Endothelial cell of umbilical vein (primary cell): ENCODE data around the gene JPH2. TPM values are rescaled to one million over a fixed set of nuclear protein-coding genes. Genes with fewer than 3 reads are reported as not detected.

Source experiments
- BruUV-seq: library from RNA; stranded (reverse); fragments of 400-500 nt; replicated peaks from 2 replicates; lab custom pipeline; 2021; lab: Mats Ljungman, UMichigan
- CTCF ChIA-PET: fragments of 300-600, 350-600 bp; sonication (Branson Sonifier 250); formaldehyde crosslinking; loops from one replicate; lab custom pipeline; 2021; ENCODE audit warnings: antibody characterized with exemption, inconsistent platforms; lab: Charles Lee
- POLR2A ChIA-PET: fragments of 300-600, 350-600 bp; sonication (Branson Sonifier 250); formaldehyde crosslinking; loops from one replicate; lab custom pipeline; 2021; ENCODE audit warnings: antibody characterized with exemption, inconsistent platforms; lab: Charles Lee
- DNase-seq: peaks from one replicate; pipeline ENCODE4 v3.0.0-alpha.2; 2011; ENCODE audit warnings: low read depth, low spot score
- FAIRE-seq: peaks from 2 replicates; lab custom pipeline; 2011; peaks lifted over from hg19 to GRCh38; lab: Jason Lieb, UNC
- H2AFZ ChIP-seq: 2 replicates; pipeline ENCODE4 v1.6.0; 2012; ENCODE audit warnings: low read depth, low read length, control low read depth, inconsistent platforms
- H3K27ac ChIP-seq: 2 replicates; pipeline ENCODE4 v1.5.1; 2011; ENCODE audit warnings: low read depth, mild to moderate bottlenecking, control low read depth, low read length, moderate library complexity; ENCODE audit not compliant: insufficient read depth
- H3K27me3 ChIP-seq, 2 experiments: 2 replicates each; pipeline versions ENCODE4 v1.6.0 to v1.6.1; 2011; ENCODE audit warnings: low read length in 2 of 2, mixed read lengths in 1 of 2; ENCODE audit not compliant: control insufficient read depth in 2 of 2, insufficient read depth in 2 of 2
- H3K36me3 ChIP-seq, 2 experiments: 2 replicates in 1 of 2; 3 replicates in 1 of 2; pipeline ENCODE4 v1.5.1; 2011; ENCODE audit warnings: low read length in 2 of 2, mild to moderate bottlenecking in 1 of 2, moderate library complexity in 1 of 2; ENCODE audit not compliant: control insufficient read depth in 2 of 2, insufficient read depth in 2 of 2; ENCODE audit errors: extremely low read depth in 1 of 2
- H3K4me1 ChIP-seq: 3 replicates; pipeline ENCODE4 v1.5.1; 2011; ENCODE audit warnings: mild to moderate bottlenecking, low read length; ENCODE audit not compliant: control insufficient read depth, insufficient read depth; ENCODE audit errors: extremely low read depth
- H3K4me2 ChIP-seq: 2 replicates; pipeline ENCODE4 v1.6.1; 2011; ENCODE audit warnings: low read length, control low read depth, mixed read lengths; ENCODE audit not compliant: insufficient read depth
- H3K4me3 ChIP-seq, 3 experiments: fragments of 200-600 bp in 1 of 3; sonication (generic), shearing (Covaris generic) in 1 of 3; replicated peaks in 1 of 3; 2 replicates each; pipeline ENCODE4 v1.5.1; 2011 to 2016; ENCODE audit warnings: control low read depth in 3 of 3, low read length in 3 of 3, mild to moderate bottlenecking in 2 of 3, inconsistent platforms in 1 of 3, low read depth in 1 of 3, moderate library complexity in 1 of 3; ENCODE audit not compliant: insufficient read depth in 1 of 3
- H3K79me2 ChIP-seq: 2 replicates; pipeline ENCODE4 v1.6.0; 2012; ENCODE audit warnings: low read length, inconsistent platforms; ENCODE audit not compliant: control insufficient read depth, insufficient read depth
- H3K9ac ChIP-seq: replicated peaks from 2 replicates; pipeline ENCODE3; 2011; ENCODE audit warnings: low read length, control low read depth; ENCODE audit not compliant: insufficient read depth; ENCODE audit errors: extremely low read depth
- H3K9me1 ChIP-seq: replicated peaks from 3 replicates; pipeline ENCODE4 v1.6.0; 2011; ENCODE audit warnings: mild to moderate bottlenecking, low read length; ENCODE audit not compliant: control insufficient read depth, insufficient read depth; ENCODE audit errors: extremely low read depth
- H3K9me3 ChIP-seq: replicated peaks from 2 replicates; pipeline ENCODE4 v1.5.1; 2012; ENCODE audit warnings: low read length, inconsistent platforms; ENCODE audit not compliant: control insufficient read depth, insufficient read depth
- H4K20me1 ChIP-seq: replicated peaks from 2 replicates; pipeline ENCODE3; 2011; ENCODE audit warnings: mild to moderate bottlenecking, low read length; ENCODE audit not compliant: control insufficient read depth, insufficient read depth; ENCODE audit errors: extremely low read depth
- CTCF ChIP-seq, 2 donors: IDR thresholded peaks; 1 replicate in 1 of 2; 2 replicates in 1 of 2; pipeline ENCODE4 v1.5.1; 2011; ENCODE audit warnings: low read length in 2 of 2, mild to moderate bottlenecking in 2 of 2, moderate library complexity in 2 of 2, control low read depth in 1 of 2, inconsistent platforms in 1 of 2, low read depth in 1 of 2; ENCODE audit not compliant: insufficient read depth in 1 of 2; ENCODE audit errors: extremely low read depth in 1 of 2
- EZH2 ChIP-seq: IDR thresholded peaks from 2 replicates; pipeline ENCODE4 v1.6.1; 2012; ENCODE audit warnings: borderline replicate concordance, low read depth, mild to moderate bottlenecking, moderate library complexity, low read length, inconsistent platforms; ENCODE audit not compliant: severe bottlenecking
- FOS ChIP-seq: IDR thresholded peaks from 2 replicates; pipeline ENCODE4 v1.6.1; 2011; ENCODE audit warnings: mild to moderate bottlenecking, low read length, moderate library complexity, borderline replicate concordance; ENCODE audit not compliant: insufficient read depth
- GATA2 ChIP-seq: IDR thresholded peaks from 2 replicates; pipeline ENCODE4 v1.7.0; 2011; ENCODE audit warnings: low read depth, mild to moderate bottlenecking, moderate library complexity, mixed read lengths, low read length; ENCODE audit not compliant: insufficient read length, insufficient read depth
- JUN ChIP-seq: IDR thresholded peaks from 2 replicates; pipeline ENCODE4 v1.6.1; 2011; ENCODE audit warnings: borderline replicate concordance, low read depth; ENCODE audit not compliant: insufficient read length, insufficient read depth
- MAX ChIP-seq: IDR thresholded peaks from 2 replicates; pipeline ENCODE4 v1.6.1; 2011; ENCODE audit not compliant: insufficient read depth, insufficient read length
- MYC ChIP-seq: IDR thresholded peaks from one replicate; pipeline ENCODE4 v1.6.1; 2011; ENCODE audit warnings: mild to moderate bottlenecking, low read depth, low read length
- POLR2A ChIP-seq: IDR thresholded peaks from 2 replicates; pipeline ENCODE4 v1.6.1; 2012; ENCODE audit warnings: low read depth, mild to moderate bottlenecking, control low read depth, low read length
- POLR2AphosphoS5 ChIP-seq: IDR thresholded peaks from 2 replicates; pipeline ENCODE4 v1.6.1; 2012; ENCODE audit warnings: low read depth, mild to moderate bottlenecking, control low read depth, low read length, moderate library complexity; ENCODE audit not compliant: insufficient read depth
- dilution Hi-C: fragments of 300-500 bp; cut with MboI; formaldehyde crosslinking; loops from one replicate; pipeline ENCODE4 v1.15.0; 2019; ENCODE audit warnings: low sequenced_read_pairs; ENCODE audit not compliant: extremely low pct_ligation_motif_present
- intact Hi-C: fragments of 100-400 bp; cut with micrococcal nuclease; formaldehyde crosslinking; loops from one replicate; pipeline ENCODE4 v1.10.0; 2022
- polyA plus RNA-seq, 4 experiments: library from polyadenylated mRNA; depleted of rRNA in 3 of 4; stranded (reverse) in 3 of 4; unstranded in 1 of 4; fragments of >200 nt; gene quantifications; 2 replicates each; pipeline versions ENCODE4 v1.2.1 to v1.2.3, GENCODE V29; 2011 to 2012; ENCODE audit warnings: missing spikeins in 1 of 4
- total RNA-seq: library from RNA; stranded (reverse); gene quantifications from 2 replicates; pipeline ENCODE4 v1.2.3, GENCODE V29; 2021

The JPH2 gene
- total and polyA plus RNA-seq, 2 donors (not counting 3 experiments of a cell fraction or from before 2014, with no cell fraction given): not detected

DNA sequence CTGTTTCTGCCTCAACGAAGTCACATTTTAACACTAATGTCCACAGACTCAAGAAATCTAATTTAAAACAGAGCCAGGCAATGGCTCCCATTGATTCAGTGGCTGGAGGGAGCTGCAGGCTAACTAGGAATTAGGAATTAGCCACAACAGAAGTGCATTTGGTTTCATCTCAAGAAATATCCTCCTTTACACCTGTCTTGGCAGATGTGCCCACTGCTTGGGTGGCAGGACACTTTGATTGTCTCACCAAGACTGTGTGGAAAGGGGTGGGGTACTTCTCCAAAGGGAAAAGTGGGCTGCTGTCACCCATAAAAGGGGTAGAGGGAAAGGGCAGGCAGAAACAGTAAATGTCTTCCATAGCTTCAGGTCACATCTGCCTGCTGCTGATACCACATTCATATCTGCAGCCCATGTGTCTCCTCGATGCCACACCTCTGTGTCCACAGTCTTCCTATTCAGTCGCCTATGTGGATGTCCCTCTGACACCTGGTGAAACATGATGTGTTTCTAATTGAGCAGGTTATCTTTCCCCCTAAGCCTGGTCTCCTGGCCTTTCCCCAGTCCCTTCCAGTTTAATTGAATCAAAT is 34.5 kb upstream of the JPH2 start:
- no TSS peak for BruUV-seq
- FAIRE-seq (no peak), DNase-seq (no peak)
- intact Hi-C loops (no loop called here), dilution Hi-C loops (no loop called here)
- no peaks in the 10 kb centered on the region for H3K36me3 ChIP-seq
- H2AFZ ChIP-seq: no peak overlapping the region
- TF ChIP-seq POLR2A (no peak), POLR2AphosphoS5 (no peak), GATA2 (no peak), MAX (no peak), EZH2 (no peak), FOS (no peak), MYC (no peak), JUN (no peak), CTCF (IDR thresholded peaks at IDR 0.05; ENCODE audit: extremely low read depth in 1 of 2, insufficient read depth in 1 of 2, low read depth in 1 of 2, low read length in 2 of 2) (no peak)
- CTCF ChIA-PET: interaction anchor here (1.1 to 1.3 kb wide), 2 partner anchors 9 to 89 kb away, joined by 3 read pairs; partner anchors contain the start of gene FITM2
- H3K9ac ChIP-seq: no peak overlapping the region
- no peak overlapping the region for H3K4me3 ChIP-seq
- no peaks in the 10 kb centered on the region for H3K79me2 ChIP-seq
- no peaks in the 10 kb centered on the region for H3K9me1 ChIP-seq
- H3K27me3 ChIP-seq: no peaks in the 10 kb centered on the region
- H3K27ac ChIP-seq: no peak overlapping the region
- H3K4me2 ChIP-seq: no peak overlapping the region
- no peaks in the 10 kb centered on the region for H4K20me1 ChIP-seq
- no peaks in the 10 kb centered on the region for H3K4me1 ChIP-seq
- POLR2A ChIA-PET: no interaction called here
- no peaks in the 10 kb centered on the region for H3K9me3 ChIP-seq
